K562 (cell line): ENCODE data around the gene CDYL2. TPM values are rescaled to one million over a fixed set of nuclear protein-coding genes. Genes with fewer than 3 reads are reported as not detected.

Experiments
- CGGBP1 ChIP-seq: fragments of 250-450 bp; sonication (Bioruptor Pico); IDR thresholded peaks from 2 replicates; pipeline ENCODE4 v1.9.0; 2021; ENCODE audit warnings: mild to moderate bottlenecking
- FOSL1 ChIP-seq: fragments of 200-800 bp; sonication (Bioruptor generic); conservative IDR thresholded peaks from 2 replicates; pipeline ENCODE4 v1.6.1; 2016; ENCODE audit warnings: missing genetic modification characterization, missing compliant biosample characterization
- PCBP1 ChIP-seq: fragments of 200-400 bp; formaldehyde crosslinking; IDR thresholded peaks from 2 replicates; pipeline ENCODE4 v1.6.1; 2018; ENCODE audit warnings: mild to moderate bottlenecking, low read depth, low read length; ENCODE audit not compliant: poor library complexity, severe bottlenecking
- PHB ChIP-seq: fragments of 250-450 bp; sonication (Bioruptor Pico); IDR thresholded peaks from 2 replicates; pipeline ENCODE4 v1.5.0; 2021
- RCOR1 ChIP-seq, 2 experiments: IDR thresholded peaks; 2 replicates each; pipeline ENCODE4 v1.6.1; 2012; ENCODE audit warnings: low read depth in 2 of 2, low read length in 2 of 2, borderline replicate concordance in 1 of 2, improper control_type of control experiment in 1 of 2
- ZNF507 ChIP-seq: conservative IDR thresholded peaks from 2 replicates; pipeline ENCODE4 v1.6.1; 2017; ENCODE audit warnings: missing genetic modification characterization, missing compliant biosample characterization
- ZNF764 ChIP-seq: fragments of 250-450 bp; sonication (Bioruptor Pico); IDR thresholded peaks from 2 replicates; pipeline ENCODE4 v1.4.0; 2020; ENCODE audit warnings: low read depth, mild to moderate bottlenecking, moderate library complexity
- ZNF77 ChIP-seq: fragments of 250-450 bp; sonication (Bioruptor Pico); IDR thresholded peaks from 2 replicates; pipeline ENCODE4 v1.5.0; 2020
- polyA plus RNA-seq, 8 experiments: library from polyadenylated mRNA; depleted of rRNA in 4 of 8; stranded (reverse) in 5 of 8; unstranded in 3 of 8; fragments of >200 nt; fragmentation: Nextera tagmentation in 2 of 8; fragmentation: Illumina TruSeq in 1 of 8; extraction: Ambion mirVana in 2 of 8; extraction: Trizol in 1 of 8; gene quantifications; 2 replicates each; pipeline versions ENCODE4 v1.2.1 to v1.2.3, GENCODE V29; 2011 to 2014; ENCODE audit warnings: inconsistent platforms in 1 of 8, missing spikeins in 1 of 8
- total RNA-seq, 7 experiments: library from RNA; depleted of rRNA in 6 of 7; stranded (reverse); fragments of >200 nt in 6 of 7; fragmentation: Illumina TruSeq in 2 of 7; extraction: Trizol in 2 of 7; gene quantifications; 2 replicates each; pipeline versions ENCODE4 v1.2.1 to v1.2.3, GENCODE V29; 2011 to 2021; ENCODE audit warnings: low replicate concordance in 1 of 7
- TF ChIP-seq, protein P1 (sequence below): sonication (generic); formaldehyde crosslinking; IDR thresholded peaks from 2 replicates; pipeline ENCODE4 v1.8.0; 2023; ENCODE audit warnings: missing genetic modification reagents, mild to moderate bottlenecking, borderline replicate concordance

The CDYL2 gene
- total and polyA plus RNA-seq, 9 of the 15 experiments (the other 6 are each of a cell fraction or from before 2014, with no cell fraction given), result under 0.01 to 0.04 (median 0.01) TPM; not detected in 6

DNA sequence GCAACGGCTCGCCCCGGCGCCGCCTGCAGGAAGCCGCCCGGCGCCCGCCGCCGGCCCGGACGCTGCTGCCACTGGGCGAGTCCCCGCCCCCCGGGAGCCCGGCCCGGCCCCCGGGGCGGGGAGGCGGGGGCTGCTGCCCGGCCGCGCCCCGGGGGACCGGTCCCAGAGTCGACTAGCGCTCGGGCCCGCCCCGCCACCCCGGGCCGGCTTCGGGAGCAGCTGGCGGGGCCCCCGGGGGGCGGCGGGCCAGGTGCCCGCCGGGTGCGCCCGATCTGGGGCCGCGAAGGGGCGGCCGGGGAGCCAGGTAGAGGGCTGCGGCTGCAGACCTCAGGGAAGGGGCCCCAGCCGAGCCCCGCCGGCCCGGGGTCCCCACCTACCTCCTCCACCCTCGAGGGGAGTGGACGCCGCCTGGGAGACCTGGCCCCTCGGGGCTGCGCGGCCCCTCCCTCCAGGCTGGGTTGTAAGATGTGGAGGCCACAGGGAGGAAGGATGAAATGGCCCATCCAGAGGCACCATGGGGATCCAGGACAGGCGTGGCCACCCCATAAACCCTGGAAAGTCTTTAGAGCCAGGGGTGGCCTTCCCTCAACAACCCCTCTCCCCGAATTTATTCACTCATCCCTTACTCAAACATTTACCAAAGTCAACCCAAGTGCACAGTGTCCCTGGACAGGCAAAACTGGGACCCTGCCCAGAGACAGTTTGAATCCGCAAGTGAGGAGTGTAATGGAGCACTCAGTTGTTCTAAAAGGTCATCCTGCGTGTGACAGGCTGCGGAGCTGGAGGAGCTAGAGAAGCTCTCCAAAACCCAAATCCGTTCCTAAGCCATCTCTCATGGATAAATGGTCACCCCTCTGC, at the start of gene CDYL2 (continued):
- TF ChIP-seq, protein P1, sequence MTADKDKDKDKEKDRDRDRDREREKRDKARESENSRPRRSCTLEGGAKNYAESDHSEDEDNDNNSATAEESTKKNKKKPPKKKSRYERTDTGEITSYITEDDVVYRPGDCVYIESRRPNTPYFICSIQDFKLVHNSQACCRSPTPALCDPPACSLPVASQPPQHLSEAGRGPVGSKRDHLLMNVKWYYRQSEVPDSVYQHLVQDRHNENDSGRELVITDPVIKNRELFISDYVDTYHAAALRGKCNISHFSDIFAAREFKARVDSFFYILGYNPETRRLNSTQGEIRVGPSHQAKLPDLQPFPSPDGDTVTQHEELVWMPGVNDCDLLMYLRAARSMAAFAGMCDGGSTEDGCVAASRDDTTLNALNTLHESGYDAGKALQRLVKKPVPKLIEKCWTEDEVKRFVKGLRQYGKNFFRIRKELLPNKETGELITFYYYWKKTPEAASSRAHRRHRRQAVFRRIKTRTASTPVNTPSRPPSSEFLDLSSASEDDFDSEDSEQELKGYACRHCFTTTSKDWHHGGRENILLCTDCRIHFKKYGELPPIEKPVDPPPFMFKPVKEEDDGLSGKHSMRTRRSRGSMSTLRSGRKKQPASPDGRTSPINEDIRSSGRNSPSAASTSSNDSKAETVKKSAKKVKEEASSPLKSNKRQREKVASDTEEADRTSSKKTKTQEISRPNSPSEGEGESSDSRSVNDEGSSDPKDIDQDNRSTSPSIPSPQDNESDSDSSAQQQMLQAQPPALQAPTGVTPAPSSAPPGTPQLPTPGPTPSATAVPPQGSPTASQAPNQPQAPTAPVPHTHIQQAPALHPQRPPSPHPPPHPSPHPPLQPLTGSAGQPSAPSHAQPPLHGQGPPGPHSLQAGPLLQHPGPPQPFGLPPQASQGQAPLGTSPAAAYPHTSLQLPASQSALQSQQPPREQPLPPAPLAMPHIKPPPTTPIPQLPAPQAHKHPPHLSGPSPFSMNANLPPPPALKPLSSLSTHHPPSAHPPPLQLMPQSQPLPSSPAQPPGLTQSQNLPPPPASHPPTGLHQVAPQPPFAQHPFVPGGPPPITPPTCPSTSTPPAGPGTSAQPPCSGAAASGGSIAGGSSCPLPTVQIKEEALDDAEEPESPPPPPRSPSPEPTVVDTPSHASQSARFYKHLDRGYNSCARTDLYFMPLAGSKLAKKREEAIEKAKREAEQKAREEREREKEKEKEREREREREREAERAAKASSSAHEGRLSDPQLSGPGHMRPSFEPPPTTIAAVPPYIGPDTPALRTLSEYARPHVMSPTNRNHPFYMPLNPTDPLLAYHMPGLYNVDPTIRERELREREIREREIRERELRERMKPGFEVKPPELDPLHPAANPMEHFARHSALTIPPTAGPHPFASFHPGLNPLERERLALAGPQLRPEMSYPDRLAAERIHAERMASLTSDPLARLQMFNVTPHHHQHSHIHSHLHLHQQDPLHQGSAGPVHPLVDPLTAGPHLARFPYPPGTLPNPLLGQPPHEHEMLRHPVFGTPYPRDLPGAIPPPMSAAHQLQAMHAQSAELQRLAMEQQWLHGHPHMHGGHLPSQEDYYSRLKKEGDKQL, result no peak
- TF ChIP-seq ZNF77 (CRISPR knock-in tag), result no peak
- no peak for TF ChIP-seq FOSL1 (tag)
- no peak for TF ChIP-seq RCOR1 (IDR thresholded peaks at IDR 0.05; ENCODE audit: borderline replicate concordance in 1 of 2, low read depth in 2 of 2, low read length in 2 of 2)
- TF ChIP-seq ZNF764 (CRISPR knock-in tag), result no peak
- no peak for TF ChIP-seq PHB (CRISPR knock-in tag)
- TF ChIP-seq ZNF507, result no peak
- TF ChIP-seq CGGBP1 (CRISPR knock-in tag), result no peak
- TF ChIP-seq PCBP1, result no peak
